Measurements from ENCODE around the gene ARHGAP44. TPM values are rescaled to one million over a fixed set of nuclear protein-coding genes. Genes with fewer than 3 reads are reported as not detected.

Gene ARHGAP44
- total and polyA plus RNA-seq, 2 of the 13 experiments (the other 11 are each of a cell fraction or from before 2014, with no cell fraction given), result 0.79 to 3.1 TPM

- TF ChIP-seq JUNB (CRISPR knock-in tag; IDR thresholded peaks at IDR 0.05; ENCODE audit: borderline replicate concordance) (no peak), THYN1 (CRISPR knock-in tag; IDR thresholded peaks at IDR 0.05; ENCODE audit: borderline replicate concordance, low read depth) (0 out of 2 replicates have a peak, but pooled peaks have one; percentile 76), MAF1 (CRISPR knock-in tag; IDR thresholded peaks at IDR 0.05; ENCODE audit: borderline replicate concordance) (peak; percentile 62; the same call in 1 of the 2 replicates), GABPA (IDR thresholded peaks at IDR 0.05; ENCODE audit: low read depth, low read length) (peak; percentile 80), GABPA (CRISPR knock-in tag; IDR thresholded peaks at IDR 0.05; ENCODE audit: low read depth) (peak; percentile 98), RXRA (CRISPR knock-in tag; IDR thresholded peaks at IDR 0.05) (no peak; the same call in 1 of the 2 replicates), TAF1 (CRISPR knock-in tag; IDR thresholded peaks at IDR 0.05) (peak; percentile 89), MIER3 (CRISPR knock-in tag; IDR thresholded peaks at IDR 0.05; ENCODE audit: borderline replicate concordance) (0 out of 2 replicates have a peak, but pooled peaks have one; percentile 13), KLF11 (CRISPR knock-in tag; IDR thresholded peaks at IDR 0.05) (no peak), PAF1 (CRISPR knock-in tag; IDR thresholded peaks at IDR 0.05) (no peak), GATA4 (IDR thresholded peaks at IDR 0.05; ENCODE audit: borderline replicate concordance, low read depth) (no peak), ZBTB42 (CRISPR knock-in tag; IDR thresholded peaks at IDR 0.05) (no peak), HNRNPH1 (optimal IDR thresholded peaks at IDR 0.05; ENCODE audit: low read depth, low read length) (no peak), NFATC3 (CRISPR knock-in tag; IDR thresholded peaks at IDR 0.05) (no peak), TERF1 (CRISPR knock-in tag; IDR thresholded peaks at IDR 0.05) (no peak), BRD4 (CRISPR knock-in tag; IDR thresholded peaks at IDR 0.05) (0 out of 2 replicates have a peak, but pooled peaks have one; percentile 39), MAZ (IDR thresholded peaks at IDR 0.05; ENCODE audit: borderline replicate concordance, low read depth, low read length) (no peak), MAZ (CRISPR knock-in tag; IDR thresholded peaks at IDR 0.05; ENCODE audit: low read depth) (peak; percentile 40; the same call in 1 of the 2 replicates), NFIC (IDR thresholded peaks at IDR 0.05; ENCODE audit: low read length) (no peak), YY1 (IDR thresholded peaks at IDR 0.05; ENCODE audit: insufficient read depth, insufficient replicate concordance, low read depth, low read length) (peak; percentile 6), TOPORS (CRISPR knock-in tag; IDR thresholded peaks at IDR 0.05) (peak; percentile 82), ZNF136 (CRISPR knock-in tag; IDR thresholded peaks at IDR 0.05; ENCODE audit: low read depth) (no peak), ZNF607 (CRISPR knock-in tag; IDR thresholded peaks at IDR 0.05; ENCODE audit: borderline replicate concordance) (peak; percentile 15; the same call in 1 of the 2 replicates)
- TF ChIP-seq, protein P1, sequence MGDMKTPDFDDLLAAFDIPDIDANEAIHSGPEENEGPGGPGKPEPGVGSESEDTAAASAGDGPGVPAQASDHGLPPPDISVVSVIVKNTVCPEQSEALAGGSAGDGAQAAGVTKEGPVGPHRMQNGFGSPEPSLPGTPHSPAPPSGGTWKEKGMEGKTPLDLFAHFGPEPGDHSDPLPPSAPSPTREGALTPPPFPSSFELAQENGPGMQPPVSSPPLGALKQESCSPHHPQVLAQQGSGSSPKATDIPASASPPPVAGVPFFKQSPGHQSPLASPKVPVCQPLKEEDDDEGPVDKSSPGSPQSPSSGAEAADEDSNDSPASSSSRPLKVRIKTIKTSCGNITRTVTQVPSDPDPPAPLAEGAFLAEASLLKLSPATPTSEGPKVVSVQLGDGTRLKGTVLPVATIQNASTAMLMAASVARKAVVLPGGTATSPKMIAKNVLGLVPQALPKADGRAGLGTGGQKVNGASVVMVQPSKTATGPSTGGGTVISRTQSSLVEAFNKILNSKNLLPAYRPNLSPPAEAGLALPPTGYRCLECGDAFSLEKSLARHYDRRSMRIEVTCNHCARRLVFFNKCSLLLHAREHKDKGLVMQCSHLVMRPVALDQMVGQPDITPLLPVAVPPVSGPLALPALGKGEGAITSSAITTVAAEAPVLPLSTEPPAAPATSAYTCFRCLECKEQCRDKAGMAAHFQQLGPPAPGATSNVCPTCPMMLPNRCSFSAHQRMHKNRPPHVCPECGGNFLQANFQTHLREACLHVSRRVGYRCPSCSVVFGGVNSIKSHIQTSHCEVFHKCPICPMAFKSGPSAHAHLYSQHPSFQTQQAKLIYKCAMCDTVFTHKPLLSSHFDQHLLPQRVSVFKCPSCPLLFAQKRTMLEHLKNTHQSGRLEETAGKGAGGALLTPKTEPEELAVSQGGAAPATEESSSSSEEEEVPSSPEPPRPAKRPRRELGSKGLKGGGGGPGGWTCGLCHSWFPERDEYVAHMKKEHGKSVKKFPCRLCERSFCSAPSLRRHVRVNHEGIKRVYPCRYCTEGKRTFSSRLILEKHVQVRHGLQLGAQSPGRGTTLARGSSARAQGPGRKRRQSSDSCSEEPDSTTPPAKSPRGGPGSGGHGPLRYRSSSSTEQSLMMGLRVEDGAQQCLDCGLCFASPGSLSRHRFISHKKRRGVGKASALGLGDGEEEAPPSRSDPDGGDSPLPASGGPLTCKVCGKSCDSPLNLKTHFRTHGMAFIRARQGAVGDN (CRISPR knock-in tag; IDR thresholded peaks at IDR 0.05), result peak; percentile 86
- TF ChIP-seq, protein P2, sequence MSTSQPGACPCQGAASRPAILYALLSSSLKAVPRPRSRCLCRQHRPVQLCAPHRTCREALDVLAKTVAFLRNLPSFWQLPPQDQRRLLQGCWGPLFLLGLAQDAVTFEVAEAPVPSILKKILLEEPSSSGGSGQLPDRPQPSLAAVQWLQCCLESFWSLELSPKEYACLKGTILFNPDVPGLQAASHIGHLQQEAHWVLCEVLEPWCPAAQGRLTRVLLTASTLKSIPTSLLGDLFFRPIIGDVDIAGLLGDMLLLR (CRISPR knock-in tag; IDR thresholded peaks at IDR 0.05), result no peak; the same call in 1 of the 2 replicates
Measured at GRCh38 chr17:13017655-13018459, 228.6 kb downstream of the ARHGAP44 start, which contains the start of gene ELAC2 (continued).

Measured in HepG2 (cell line).